NOMO-1 (cell line): ENCODE data around the gene ABHD11.
"Not testable (repeated sequence)": the region's sequence is repeated elsewhere in the genome, so short reads cannot be mapped to it uniquely, and the experiment has no call there.

Experiments used
- DNase-seq, 2 experiments: peaks; one replicate each; lab custom pipeline; 2025; ENCODE audit not compliant: unreplicated experiment in 2 of 2; lab: John Stamatoyannopoulos, UW

The ABHD11 gene

GRCh38 chr7:73738612-73739386, at the start of gene ABHD11:
Gene ABHD11, minus strand, starts transcription at chr7:73738802. Its CDS starts 32 bp downstream, at chr7:73738770.
- peak; percentile 97 to 99 for DNase-seq

GRCh38 chr7:73787786-73788048, 49.1 kb upstream of the ABHD11 start:
- DNase-seq = not testable (repeated sequence)

GRCh38 chr7:73786588-73786987, 48.0 kb upstream of the ABHD11 start:
- DNase-seq = no peak

- DNase-seq = no peak
These were observed 40.9 kb upstream of the ABHD11 start for GRCh38 chr7:73779517-73779916.

- no peak for DNase-seq
These were observed 40.3 kb upstream of the ABHD11 start for GRCh38 chr7:73778801-73779389.

- DNase-seq = no peak
These were observed 36.3 kb upstream of the ABHD11 start for GRCh38 chr7:73774923-73775322.

- DNase-seq = no peak
These were observed 35.3 kb upstream of the ABHD11 start for GRCh38 chr7:73773700-73774517.

- DNase-seq = no peak
These were observed 32.5 kb upstream of the ABHD11 start for GRCh38 chr7:73770860-73771670.

GRCh38 chr7:73770002-73770859, 31.6 kb upstream of the ABHD11 start, which contains the start of gene CLDN3:
Gene CLDN3, minus strand, starts transcription at chr7:73770270. Its CDS starts 221 bp downstream, at chr7:73770049.
- DNase-seq = peak; percentile 50 to 57

- DNase-seq = no peak
These were observed 30.9 kb upstream of the ABHD11 start for GRCh38 chr7:73769481-73770001.

- DNase-seq = no peak
These were observed 30.3 kb upstream of the ABHD11 start for GRCh38 chr7:73768641-73769480.

GRCh38 chr7:73766556-73767229, 28.1 kb upstream of the ABHD11 start:
- DNase-seq = no peak

- no peak for DNase-seq
These were observed 24.0 kb upstream of the ABHD11 start for GRCh38 chr7:73762659-73762999.

GRCh38 chr7:73761854-73762658, 23.5 kb upstream of the ABHD11 start:
- no peak for DNase-seq

- no peak for DNase-seq
These were observed 20.1 kb upstream of the ABHD11 start for GRCh38 chr7:73758581-73759138.

- peak; percentile 93 to 98 for DNase-seq
These were observed 11.6 kb upstream of the ABHD11 start for GRCh38 chr7:73749931-73750776.
